HG02943 (cell line): Measurements from ENCODE around the gene CD22.
"Not testable (repeated sequence)": the region's sequence is repeated elsewhere in the genome, so short reads cannot be mapped to it uniquely, and the experiment has no call there.

ENCODE experiments used
- ATAC-seq: cut with Tn5 transposase; IDR thresholded peaks from one replicate; pipeline ENCODE4 v1.9.1; 2021; ENCODE audit warnings: mild to moderate bottlenecking, low read depth, moderate library complexity; ENCODE audit not compliant: unreplicated experiment

Gene CD22

DNA sequence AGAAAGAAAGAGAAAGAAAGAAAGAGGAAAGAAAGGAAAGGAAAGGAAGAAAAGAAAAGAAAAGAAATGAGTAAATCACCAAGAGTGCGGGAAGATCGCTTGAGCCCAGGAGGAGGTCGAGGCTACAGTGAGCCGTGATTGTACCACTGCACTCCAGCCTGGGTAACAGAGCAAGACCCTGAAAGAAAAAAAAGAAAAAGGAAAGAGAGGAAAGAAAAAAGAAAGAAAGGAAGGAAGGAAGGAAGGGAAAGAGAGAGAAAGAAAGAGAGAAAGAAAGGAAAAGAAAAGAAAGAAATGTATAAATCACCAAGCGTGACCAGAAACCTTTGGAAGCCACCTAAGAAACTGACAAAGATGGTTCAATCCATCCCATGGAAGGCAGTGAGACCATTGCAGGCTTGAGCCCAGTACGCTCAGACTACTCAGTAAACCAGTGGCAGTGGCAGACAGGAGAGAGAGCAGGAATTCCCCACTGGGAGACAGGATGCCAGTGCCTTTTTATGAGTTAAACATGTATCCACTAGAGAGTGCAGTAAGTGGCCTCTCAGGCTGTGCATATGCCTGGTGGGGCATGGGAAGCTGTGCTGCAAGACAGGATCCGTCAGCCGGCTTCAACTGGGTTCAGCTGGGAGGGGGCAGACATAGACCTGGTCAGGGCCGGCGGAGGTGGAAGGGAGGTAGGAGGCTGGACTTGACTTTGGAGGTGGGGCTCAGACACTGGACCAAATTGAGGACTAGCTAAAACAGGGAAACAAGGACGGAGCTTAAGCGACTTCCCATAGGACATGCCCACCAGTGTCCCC, 46.7 kb downstream of the CD22 start:
- ATAC-seq, result no peak

DNA sequence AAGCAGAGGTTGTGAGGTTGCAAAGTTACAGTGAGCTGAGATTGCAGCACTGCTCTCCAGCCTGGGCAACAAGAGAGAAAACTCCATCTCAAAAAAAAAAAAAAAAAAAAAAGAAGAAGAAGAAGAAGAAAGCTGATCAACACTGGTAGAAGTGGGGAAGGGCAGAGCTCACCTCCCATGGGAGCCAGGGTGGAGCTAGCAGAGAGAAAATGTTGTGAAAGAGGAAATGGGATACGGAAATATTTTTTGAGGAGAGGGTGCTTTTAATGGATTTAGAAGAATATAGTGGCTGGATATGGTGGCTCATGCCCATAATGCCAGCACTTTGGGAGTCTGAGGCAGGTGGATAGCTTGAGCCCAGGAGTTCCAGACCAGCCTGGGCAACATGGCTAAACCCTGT, 48.7 kb downstream of the CD22 start:
- no peak for ATAC-seq

DNA sequence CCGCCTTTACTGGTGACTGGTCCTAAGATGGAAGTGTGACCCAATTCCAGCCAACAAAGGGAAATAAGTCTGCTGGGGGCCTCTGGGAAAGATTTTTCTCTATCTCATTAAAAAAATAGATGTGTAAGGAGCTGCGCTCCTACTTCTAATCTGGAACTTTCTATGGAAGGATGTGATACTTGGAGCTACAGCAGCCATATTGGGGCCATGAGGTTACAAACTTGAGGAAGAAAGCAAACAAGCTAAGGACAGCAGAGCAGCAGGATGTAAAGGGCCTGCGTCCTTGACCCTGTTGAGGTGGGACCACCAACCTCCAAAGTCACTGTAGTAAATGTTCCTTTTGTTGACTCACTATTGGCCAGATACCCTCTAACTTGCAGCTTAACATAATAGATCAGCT, 49.4 kb downstream of the CD22 start:
- no peak for ATAC-seq

DNA sequence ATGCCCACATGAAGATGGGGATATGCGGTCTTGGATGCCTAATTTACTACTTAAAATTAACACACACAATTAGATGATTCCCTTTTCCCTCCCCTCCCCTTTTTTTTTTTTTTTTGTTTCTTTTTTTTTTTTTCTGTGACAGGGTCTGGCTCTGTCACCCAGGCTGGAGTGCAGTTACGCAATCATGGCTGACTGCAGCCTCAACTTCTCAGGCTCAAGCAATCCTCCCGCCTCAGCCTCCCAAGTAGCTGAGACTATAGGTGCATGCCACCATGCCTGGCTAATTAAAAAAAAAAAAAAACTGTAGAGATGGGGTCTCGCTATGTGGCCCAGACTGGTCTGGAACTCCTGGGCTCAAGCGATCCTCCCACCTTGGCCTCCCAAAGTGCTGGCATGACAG, 50.6 kb downstream of the CD22 start:
- not testable (repeated sequence) for ATAC-seq

DNA sequence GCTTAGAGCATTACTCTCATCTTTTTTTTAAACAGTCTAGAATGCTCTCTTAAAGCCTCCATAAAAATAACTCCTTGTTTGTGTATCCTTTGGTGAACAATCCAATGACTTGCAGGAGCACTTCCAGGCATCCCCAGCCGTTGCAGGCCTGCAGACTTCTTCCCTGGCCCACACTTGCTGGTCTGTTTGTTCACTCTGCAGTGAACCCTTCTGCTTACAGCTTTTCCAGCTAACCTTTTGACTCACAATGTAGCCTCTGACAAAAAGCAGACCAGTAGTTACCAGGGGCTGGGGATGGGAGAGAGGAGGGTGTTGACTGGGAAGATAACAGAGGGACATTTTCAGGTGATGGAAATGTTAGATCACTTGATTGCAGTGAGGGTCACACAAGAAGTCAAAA, 51.0 kb downstream of the CD22 start:
- ATAC-seq, result no peak

DNA sequence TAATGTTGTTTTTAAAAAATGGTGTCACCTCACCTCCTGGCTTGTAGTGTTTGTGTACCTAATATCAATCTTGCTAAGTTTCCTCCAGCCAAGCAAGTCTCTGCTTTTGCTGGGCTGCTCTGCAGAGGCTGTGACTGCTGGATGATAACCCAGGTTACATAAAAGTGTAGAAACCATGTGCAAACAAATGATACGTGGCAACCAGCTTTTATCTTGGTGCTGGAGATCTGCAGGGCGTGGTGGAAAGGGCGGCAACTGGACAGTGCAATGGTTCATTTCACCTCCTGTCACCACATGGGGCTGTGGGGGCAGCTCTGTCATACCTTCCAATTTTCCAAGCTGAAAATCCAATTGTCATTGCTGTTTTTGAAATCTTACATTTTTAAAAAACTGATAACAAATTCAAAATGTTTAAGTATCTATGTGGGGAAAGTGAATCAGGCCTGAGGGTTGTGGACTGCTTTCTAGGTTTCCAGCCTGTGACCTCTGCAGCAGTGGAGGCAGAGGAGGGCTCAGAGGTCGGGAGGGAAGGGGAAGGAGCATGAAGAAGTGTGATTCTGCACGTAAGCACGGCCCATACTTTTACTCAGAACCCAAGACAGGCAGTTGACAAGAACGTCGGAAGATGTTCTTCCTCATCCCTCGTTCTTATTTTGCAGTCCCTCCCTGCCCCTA, 51.6 kb downstream of the CD22 start:
- no peak for ATAC-seq

DNA sequence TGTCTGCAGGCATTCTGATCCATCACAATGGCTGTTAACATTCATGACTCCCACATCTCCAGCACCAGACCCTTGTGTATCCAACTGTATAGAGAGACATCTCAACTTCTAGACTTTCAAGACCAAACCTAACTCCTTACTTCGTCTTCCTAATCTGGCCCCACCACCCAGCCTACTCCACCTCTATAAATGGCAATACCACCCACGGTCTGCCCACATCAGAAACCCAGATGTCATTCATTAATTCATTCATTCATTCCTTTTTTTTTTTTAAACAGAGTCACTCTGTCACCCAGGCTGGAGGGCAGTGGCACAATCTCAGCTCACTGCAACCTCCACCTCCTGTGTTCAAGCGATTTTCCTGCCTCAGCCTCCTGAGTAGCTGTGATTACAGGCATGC, 52.3 kb downstream of the CD22 start:
- ATAC-seq, result no peak

DNA sequence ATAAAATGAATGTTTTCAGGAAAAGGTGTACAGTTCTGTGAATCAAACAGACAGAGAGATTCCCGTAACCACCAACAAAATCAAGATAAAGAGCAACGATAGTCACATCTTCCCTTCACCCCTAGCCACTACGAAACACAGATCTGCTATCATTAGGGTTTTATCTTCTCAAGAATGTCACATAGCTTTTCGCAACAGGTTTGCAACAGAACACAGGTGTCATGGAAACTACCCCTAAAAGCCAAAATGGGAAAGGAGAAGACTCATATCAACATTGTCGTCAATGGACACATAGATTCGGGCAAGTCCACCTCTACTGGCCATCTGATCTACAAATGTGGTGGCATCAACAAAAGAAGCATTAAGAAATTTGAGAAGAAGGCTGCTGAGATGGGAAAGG, 52.9 kb downstream of the CD22 start:
- ATAC-seq, result no peak

DNA sequence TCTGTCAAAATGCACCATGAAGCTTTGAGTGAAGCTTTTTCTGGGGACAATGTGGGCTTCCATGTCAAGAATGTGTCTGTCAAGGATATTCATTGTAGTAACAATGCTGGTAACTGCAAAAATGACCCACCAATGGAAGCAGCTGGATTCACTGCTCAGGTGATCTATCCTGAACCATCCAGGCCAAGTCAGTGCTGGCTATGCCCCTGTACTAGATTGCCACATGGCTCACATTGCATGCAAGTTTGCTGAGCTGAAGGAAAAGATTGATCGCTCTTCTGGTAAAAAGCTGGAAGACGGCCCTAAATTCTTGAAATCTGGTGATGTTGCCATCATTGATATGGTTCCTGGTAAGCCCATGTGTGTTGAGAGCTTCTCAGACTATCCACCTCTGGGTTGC, 54.5 kb downstream of the CD22 start:
- no peak for ATAC-seq

DNA sequence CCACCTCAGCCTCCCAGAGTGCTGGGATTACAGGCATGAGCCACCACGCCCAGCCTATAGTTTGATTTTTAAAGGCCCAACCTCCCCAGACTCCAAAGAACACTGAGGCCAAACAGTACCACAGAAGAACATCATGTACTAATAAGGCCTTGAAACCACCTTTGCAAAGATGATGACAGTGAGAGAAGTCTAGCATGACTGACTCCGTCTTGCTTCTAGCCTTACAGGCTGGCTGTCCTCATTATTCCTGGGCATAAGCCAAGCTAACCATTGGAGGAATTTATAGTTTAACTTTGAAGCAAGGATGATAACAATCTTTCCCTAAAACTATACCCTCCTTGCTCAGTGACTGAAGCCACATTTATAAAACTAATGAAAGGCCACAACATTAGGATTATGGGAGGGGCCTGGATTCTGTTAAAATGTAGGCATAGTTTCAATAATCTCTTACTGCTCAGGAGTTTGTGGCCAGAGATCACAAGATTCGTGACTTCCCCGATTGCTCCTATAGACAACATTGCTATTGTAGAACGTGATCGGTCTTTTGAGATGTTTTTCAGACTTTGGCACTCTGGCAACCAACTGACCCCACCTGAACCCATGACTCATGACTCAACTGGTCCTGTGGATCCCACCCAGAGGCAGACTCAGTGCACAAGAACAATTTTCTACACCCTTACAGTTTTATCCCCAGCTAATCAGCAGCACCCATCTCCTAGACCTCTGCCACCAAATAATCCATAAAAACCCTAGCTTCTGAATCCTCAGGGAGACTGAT, 59.5 kb downstream of the CD22 start:
- ATAC-seq, result no peak

DNA sequence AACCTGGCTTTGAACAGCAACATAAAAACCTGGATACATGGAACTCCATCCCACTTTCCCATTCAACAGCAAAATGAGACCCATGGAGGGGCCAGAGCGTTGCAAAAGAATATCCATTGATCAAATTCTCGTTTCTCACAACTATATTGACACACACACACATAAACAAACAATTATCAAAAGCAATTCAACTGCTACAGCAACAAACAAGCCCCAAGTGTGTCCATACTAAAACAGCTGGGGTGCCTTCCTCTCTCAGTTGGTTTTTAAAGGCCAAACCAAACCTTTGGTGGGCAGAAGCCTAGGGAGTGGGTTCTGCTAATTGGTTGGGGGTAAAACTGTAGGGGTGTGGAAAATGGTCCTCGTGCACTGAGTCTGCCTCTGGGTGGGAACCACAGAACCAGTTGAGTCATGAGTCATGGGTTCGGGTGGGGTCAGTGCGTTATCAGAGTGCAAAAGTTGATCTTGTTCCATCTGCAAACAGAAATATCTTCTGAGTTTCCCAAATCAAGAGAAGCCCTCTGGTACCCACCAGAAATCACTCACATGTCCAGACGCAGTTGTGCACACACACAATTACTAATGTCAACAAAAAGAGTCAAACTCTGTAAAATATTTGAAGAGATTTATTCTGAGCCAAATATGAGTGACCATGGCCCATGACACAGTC, 60.3 kb downstream of the CD22 start:
- ATAC-seq, result no peak

DNA sequence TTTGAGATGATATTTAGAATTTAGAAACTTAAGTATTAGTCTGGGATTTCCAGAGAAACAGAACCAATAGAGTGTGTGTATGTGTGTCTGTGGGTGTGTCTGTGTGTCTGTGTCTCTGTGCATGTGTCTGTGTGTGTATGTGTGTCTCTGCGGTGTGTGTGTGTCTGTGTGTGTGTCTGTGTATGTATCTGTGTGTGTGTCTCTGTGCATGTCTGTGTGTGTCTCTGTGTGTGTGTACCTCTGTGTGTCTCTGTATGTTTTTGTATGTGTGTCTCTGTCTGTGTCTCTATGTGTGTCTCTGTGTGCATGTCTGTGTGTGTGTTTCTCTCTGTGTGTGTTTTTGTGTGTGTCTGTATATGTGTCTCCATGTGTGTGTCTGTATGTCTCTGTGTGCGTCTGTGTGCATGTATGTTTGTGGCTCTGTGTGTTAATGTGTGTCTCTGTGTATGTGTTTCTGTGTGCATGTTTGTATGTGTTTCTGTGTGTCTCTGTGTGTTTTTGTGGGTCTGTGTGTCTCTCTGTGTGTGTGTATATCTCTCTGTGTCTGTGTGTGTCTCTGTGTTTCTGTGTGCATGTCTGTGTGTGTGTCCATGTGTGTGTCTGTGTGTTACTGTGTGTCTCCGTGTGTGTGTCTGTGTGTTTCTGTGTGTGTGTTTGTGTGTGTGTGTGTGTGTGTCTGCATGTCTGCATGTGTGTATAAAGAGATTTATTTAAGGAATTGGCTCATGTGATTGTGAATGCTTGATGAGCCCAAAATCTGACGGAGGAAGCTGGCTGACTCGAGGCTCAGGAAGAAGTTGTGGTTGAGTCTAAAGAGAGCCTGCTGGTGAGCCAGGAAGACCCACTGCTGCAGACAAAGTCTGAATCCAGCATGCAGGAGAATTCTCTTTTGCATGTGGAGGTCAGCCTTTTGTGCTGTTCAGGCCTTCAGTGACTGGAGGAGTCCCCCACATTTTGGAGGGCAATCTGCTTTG, 64.0 kb downstream of the CD22 start:
- ATAC-seq, result no peak

DNA sequence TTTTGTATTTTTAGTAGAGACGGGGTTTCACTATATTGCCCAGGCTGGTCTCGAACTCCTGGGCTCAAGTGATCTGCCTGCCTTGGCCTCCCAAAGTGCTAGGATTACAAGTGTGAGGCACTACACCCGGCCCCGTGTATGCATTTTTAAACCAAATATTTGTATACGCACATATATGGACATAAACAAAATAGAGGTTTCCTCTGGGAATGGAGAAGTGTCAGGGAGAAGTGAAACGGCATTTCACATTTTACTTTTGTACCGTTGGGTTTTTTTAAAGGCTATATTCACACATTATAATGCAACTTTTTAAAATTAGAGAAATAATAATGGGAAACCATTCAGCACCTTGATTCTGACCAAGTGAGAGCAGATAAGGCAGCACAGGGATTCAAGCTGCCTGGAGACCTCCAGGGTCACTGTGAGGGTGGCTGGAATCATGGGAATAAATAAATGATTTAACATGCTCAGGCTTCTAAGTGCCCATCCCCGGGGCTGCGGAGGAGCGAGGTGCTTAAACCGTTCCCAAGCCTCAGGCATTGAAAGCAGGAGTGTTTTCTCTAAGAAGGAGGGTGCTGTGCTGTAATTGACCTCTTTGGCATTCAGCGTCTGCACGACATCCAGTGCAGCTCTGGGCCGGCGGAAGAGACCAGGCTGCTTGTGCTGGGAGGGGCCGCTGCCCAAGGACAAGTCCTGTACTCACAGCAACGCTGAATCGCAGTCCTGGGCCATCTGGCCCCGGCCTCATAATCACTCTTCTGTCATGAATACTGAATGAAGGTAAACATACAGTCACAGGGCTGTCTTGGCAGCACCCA, 66.6 kb downstream of the CD22 start:
- no peak for ATAC-seq

DNA sequence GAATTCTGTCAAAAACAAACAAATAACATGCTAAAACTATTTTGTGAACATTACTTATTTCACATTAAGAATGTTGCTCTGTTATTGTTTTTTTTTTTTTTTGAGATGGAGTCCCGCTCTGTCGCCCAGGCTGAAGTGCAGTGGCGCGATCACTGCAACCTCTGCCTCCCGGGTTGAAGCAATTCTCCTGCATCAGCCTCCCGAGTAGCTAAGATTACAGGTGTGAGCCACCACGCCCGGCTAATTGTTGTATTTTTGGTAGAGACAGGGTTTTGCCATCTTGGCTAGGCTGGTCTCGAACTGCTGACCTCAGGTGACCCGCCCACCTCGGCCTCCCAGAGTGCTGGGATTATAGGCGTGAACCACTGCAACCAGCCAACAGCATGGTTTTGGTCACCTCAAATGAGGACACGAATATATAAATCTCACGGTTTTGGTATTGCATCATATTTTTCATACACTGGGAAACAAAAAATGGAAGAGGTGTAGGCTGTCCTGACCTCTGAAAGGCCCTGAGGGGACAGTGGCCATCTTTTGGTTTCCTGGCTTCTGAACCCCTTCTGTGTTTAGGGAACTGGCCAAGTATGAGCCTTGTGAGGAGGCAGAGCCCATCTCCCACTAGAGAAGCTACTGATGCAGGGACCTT, 67.4 kb downstream of the CD22 start:
- no peak for ATAC-seq
